Fibroblast of mammary gland (primary cell): ENCODE measurements around the gene MYBPC1.
"Not testable (repeated sequence)": the region's sequence is repeated elsewhere in the genome, so short reads cannot be mapped to it uniquely, and the experiment has no call there.

Experiments
- DNase-seq: peaks from one replicate; pipeline ENCODE4 v3.0.0-alpha.2; 2010; ENCODE audit warnings: low read depth
- H3K4me3 ChIP-seq: 2 replicates; pipeline ENCODE4 v1.5.1; 2011; ENCODE audit warnings: low read depth, mild to moderate bottlenecking, low read length, moderate library complexity; ENCODE audit not compliant: control insufficient read depth
- CTCF ChIP-seq: conservative IDR thresholded peaks from 2 replicates; pipeline ENCODE4 v1.5.1; 2011; ENCODE audit warnings: low read depth, low read length, inconsistent platforms; ENCODE audit not compliant: control insufficient read depth, insufficient read depth

The MYBPC1 gene

GRCh38 chr12:101594700-101595099 lies at the start of gene MYBPC1:
Gene MYBPC1, plus strand, starts transcription at chr12:101594971. Its CDS starts 100 bp downstream, at chr12:101595071.
- DNase-seq: no peak
- TF ChIP-seq CTCF: no peak
- no peak within 1 kb of the TSS for H3K4me3 ChIP-seq

DNA sequence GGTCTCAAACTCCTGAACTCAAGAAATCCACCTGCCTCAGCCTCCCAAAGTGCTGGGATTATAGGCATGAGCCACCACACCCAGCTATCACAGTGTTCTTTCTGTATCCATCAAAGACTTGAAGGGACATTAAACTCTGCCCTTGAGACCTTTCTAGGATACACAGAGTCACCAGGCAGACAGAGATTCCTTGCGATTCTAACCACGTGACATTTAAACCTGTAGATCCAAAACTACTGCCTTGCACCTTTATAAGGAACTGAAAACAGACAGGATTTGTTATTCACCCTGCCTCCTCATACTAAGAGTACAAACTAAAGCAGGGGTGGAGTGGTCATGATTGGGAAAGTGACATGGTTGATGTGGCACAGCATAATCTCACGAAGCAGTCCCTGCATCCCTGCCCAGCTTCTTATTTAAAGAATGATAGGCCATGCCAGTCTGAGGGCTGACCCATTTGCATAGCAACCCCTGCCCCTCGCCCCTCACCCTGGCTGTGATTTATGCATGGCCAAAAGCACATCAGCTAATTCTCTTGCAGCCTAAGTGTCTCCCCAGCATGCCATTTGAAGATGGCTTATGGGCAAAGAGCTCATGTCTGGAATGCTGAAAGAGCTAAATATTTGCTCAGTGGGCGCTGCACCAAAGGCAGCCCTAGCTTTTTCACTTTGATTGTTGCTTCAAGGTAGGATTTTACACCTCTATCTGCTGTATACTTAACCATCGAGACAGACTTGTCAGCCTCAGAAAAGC lies 43.2 kb upstream of the MYBPC1 start:
- TF ChIP-seq CTCF: no peak
- DNase-seq: no peak
- H3K4me3 ChIP-seq: no peak overlapping the region

DNA sequence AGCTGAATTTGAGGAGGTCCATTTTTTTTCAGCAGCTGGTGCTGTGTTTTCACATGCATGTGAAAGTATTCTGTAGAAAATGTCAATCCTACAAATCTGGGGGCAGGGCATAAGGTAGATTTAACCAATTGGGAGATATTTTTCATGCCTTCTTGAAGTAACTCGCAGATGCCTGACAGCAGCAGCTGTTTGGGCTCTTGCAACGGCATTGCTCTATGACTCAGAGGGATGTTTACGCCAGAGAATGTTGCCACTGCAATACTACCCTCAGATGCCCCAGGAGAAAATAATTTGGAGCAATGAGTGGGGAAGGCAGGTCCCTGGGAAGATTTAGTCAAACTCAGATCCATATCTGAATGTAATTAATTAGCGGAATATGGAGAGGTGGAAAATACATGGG lies 42.5 kb upstream of the MYBPC1 start:
- no peak overlapping the region for H3K4me3 ChIP-seq
- peak; percentile 38 for DNase-seq
- no peak for TF ChIP-seq CTCF

- no peak for TF ChIP-seq CTCF
- DNase-seq: no peak
- H3K4me3 ChIP-seq: no peak overlapping the region
Measured at GRCh38 chr12:101557094-101557493, 37.7 kb upstream of the MYBPC1 start.

DNA sequence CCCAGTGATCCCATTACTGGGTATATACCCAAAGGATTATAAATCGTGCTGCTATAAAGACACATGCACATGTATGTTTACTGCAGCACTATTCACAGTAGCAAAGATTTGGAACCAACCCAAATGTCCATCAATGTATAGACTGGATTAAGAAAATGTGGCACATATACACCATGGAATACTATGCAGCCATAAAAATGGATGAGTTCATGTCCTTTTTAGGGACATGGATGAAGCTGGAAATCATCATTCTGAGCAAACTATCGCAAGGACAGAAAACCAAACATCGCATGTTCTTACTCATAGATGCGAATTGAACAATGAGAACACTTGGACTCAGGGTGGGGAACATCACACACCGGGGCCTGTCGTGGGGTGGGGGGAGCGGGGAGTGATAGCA lies 36.0 kb upstream of the MYBPC1 start:
- DNase-seq, H3K4me3 ChIP-seq: not testable (repeated sequence)

- no peak for TF ChIP-seq CTCF
- no peak for DNase-seq
- H3K4me3 ChIP-seq: no peak overlapping the region
Measured at GRCh38 chr12:101563212-101563611, 31.6 kb upstream of the MYBPC1 start.

DNA sequence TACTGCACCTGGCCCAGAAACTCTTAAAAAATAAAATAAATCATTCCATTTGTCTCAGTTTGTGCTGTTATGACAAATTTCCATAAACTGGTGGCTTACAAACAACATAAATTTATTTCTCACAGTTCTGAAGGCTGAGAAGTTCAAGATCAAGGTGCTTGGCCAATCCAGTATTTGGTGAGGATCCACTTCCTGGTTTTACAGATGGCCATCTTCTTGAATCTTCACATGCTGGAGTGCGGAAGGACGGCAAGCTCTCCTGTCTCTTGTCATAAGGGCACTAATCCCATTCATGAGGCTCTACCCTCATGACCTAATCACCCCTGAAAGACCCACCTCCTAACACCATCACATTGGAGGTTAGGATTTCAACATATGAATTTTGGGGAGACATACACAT lies 29.9 kb upstream of the MYBPC1 start:
- DNase-seq: no peak
- no peak overlapping the region for H3K4me3 ChIP-seq
- no peak for TF ChIP-seq CTCF
